KMS-11 (cell line): Measurements from ENCODE around the gene FHIT.

Experiments
- H2AFZ ChIP-seq: fragments of 200-600 bp; sonication (generic); 2 replicates; pipeline ENCODE4 v1.6.1; 2016; ENCODE audit warnings: antibody characterized with exemption, mixed run types, low read depth
- H3K27ac ChIP-seq: fragments of 200-600 bp; sonication (generic); 2 replicates; pipeline ENCODE4 v1.6.1; 2016; ENCODE audit warnings: mild to moderate bottlenecking, mixed run types
- H3K27me3 ChIP-seq: fragments of 200-600 bp; sonication (generic); 2 replicates; pipeline ENCODE4 v1.6.1; 2017; ENCODE audit warnings: mild to moderate bottlenecking, low read depth, mixed run types, moderate library complexity; ENCODE audit not compliant: insufficient read depth
- H3K36me3 ChIP-seq: fragments of 200-600 bp; sonication (generic); 2 replicates; pipeline ENCODE4 v1.6.1; 2017; ENCODE audit warnings: mild to moderate bottlenecking, mixed run types; ENCODE audit not compliant: insufficient read depth
- H3K4me1 ChIP-seq: fragments of 200-600 bp; sonication (generic); 2 replicates; pipeline ENCODE4 v1.6.1; 2016; ENCODE audit warnings: mild to moderate bottlenecking, low read depth, mixed run types; ENCODE audit not compliant: poor library complexity, severe bottlenecking
- H3K4me2 ChIP-seq: fragments of 200-600 bp; sonication (generic); 2 replicates; pipeline ENCODE4 v1.7.0; 2016; ENCODE audit warnings: mild to moderate bottlenecking, mixed run types
- H3K4me3 ChIP-seq: fragments of 200-600 bp; sonication (generic); IDR thresholded peaks from 2 replicates; pipeline ENCODE4 v1.6.1; 2017; ENCODE audit warnings: low read depth, low read length, mixed read lengths; ENCODE audit not compliant: insufficient read depth
- H3K79me2 ChIP-seq: fragments of 200-600 bp; sonication (generic); 2 replicates; pipeline ENCODE4 v1.6.1; 2016; ENCODE audit warnings: low read depth, mixed run types; ENCODE audit not compliant: insufficient read depth
- H3K9ac ChIP-seq: fragments of 200-600 bp; sonication (generic); 2 replicates; pipeline ENCODE4 v1.6.1; 2016; ENCODE audit warnings: mild to moderate bottlenecking, mixed run types
- H4K20me1 ChIP-seq: fragments of 200-600 bp; sonication (generic); 2 replicates; pipeline ENCODE4 v1.6.1; 2016; ENCODE audit warnings: mild to moderate bottlenecking, mixed run types; ENCODE audit not compliant: insufficient read depth
- TF ChIP-seq, protein P1 (sequence below): fragments of 200-600 bp; sonication (generic); conservative IDR thresholded peaks from 2 replicates; pipeline ENCODE4 v1.6.1; 2017; ENCODE audit warnings: low read depth, mild to moderate bottlenecking, antibody characterized with exemption, low read length, moderate library complexity, mixed read lengths

The FHIT gene

DNA sequence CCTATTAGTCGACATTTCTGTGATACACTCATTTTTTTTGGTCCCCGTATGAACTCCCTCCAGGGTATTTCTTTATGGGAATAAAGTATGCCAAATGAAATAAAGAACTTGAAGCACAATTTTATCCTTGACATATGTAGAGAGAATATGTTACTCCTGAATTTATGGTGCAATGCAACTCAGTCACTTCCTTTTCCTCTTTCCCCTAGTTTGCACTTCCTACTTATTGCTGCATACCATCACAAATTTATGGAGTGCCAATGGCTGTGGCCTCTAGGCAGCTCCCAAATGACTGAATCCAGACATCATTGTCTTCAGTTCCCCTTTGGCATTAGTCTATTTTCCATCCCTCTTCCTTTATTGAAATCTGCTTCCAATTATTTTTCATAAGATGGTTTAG is 403.5 kb downstream of the FHIT start:
- no peak overlapping the region for H3K4me2 ChIP-seq
- H3K9ac ChIP-seq = no peak overlapping the region
- H3K4me3 ChIP-seq = no peak overlapping the region
- H3K36me3 ChIP-seq = no peaks in the 10 kb centered on the region
- H3K27me3 ChIP-seq = no peaks in the 10 kb centered on the region
- H3K79me2 ChIP-seq = no peaks in the 10 kb centered on the region
- no peaks in the 10 kb centered on the region for H3K4me1 ChIP-seq
- H4K20me1 ChIP-seq = no peaks in the 10 kb centered on the region
- TF ChIP-seq, protein P1, sequence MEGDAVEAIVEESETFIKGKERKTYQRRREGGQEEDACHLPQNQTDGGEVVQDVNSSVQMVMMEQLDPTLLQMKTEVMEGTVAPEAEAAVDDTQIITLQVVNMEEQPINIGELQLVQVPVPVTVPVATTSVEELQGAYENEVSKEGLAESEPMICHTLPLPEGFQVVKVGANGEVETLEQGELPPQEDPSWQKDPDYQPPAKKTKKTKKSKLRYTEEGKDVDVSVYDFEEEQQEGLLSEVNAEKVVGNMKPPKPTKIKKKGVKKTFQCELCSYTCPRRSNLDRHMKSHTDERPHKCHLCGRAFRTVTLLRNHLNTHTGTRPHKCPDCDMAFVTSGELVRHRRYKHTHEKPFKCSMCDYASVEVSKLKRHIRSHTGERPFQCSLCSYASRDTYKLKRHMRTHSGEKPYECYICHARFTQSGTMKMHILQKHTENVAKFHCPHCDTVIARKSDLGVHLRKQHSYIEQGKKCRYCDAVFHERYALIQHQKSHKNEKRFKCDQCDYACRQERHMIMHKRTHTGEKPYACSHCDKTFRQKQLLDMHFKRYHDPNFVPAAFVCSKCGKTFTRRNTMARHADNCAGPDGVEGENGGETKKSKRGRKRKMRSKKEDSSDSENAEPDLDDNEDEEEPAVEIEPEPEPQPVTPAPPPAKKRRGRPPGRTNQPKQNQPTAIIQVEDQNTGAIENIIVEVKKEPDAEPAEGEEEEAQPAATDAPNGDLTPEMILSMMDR = no peak
- H2AFZ ChIP-seq = no peak overlapping the region
- no peak overlapping the region for H3K27ac ChIP-seq

DNA sequence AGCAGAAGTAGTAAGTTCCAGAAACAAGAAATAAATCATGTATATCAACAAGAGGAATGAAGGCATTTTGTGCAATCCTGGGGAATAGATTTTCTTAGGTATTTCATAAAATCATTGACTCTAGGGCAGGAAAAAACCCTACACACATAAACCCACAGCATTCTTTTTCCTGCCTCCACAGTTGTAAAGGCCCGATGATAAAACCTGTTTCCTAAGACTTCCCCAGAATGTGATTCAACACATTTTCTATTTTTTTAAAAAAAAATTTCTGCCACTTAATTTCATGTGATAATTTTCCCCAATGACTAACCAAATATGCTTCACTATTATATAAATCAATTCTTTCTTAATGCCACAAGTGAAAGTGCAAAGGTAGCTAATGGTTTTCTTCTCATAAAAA is 407.0 kb downstream of the FHIT start:
- no peaks in the 10 kb centered on the region for H3K4me1 ChIP-seq

DNA sequence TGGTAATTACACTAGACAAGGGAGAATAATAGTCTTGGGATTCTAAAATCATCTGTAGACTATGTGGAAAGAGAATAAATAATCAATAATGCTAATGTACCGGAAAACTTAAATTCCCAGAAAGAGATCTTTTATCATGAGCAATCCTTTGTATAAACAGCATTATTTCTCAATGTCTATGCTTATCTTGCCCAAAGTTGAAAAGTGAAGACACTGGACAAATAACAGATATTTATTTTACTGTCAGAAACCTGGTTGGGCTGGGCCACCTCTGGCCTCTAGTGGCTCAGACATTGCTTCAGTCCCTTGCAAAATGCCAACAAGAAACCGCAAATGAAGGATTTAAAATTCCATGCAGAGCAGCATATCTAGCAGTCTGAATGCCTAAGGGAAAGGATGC is 409.9 kb downstream of the FHIT start:
- TF ChIP-seq, protein P1 = no peak
- Histone ChIP-seq H3K4me3 (no peak overlapping the region), H3K27ac (no peak overlapping the region), H2AFZ (no peak overlapping the region), H3K36me3 (no peaks in the 10 kb centered on the region), H4K20me1 (no peaks in the 10 kb centered on the region), H3K27me3 (no peaks in the 10 kb centered on the region), H3K4me1 (no peaks in the 10 kb centered on the region), H3K9ac (no peak overlapping the region), H3K4me2 (no peak overlapping the region), H3K79me2 (no peaks in the 10 kb centered on the region)

More for the DNA sequence above, 407.0 kb downstream of the FHIT start:
- no peak overlapping the region for H3K4me2 ChIP-seq
- H3K27ac ChIP-seq = no peak overlapping the region
- H3K27me3 ChIP-seq = no peaks in the 10 kb centered on the region
- no peak overlapping the region for H3K9ac ChIP-seq
- TF ChIP-seq, protein P1 = no peak
- H2AFZ ChIP-seq = no peak overlapping the region
- H3K4me3 ChIP-seq = no peak overlapping the region
- no peaks in the 10 kb centered on the region for H3K36me3 ChIP-seq
- no peaks in the 10 kb centered on the region for H3K79me2 ChIP-seq
- no peaks in the 10 kb centered on the region for H4K20me1 ChIP-seq

DNA sequence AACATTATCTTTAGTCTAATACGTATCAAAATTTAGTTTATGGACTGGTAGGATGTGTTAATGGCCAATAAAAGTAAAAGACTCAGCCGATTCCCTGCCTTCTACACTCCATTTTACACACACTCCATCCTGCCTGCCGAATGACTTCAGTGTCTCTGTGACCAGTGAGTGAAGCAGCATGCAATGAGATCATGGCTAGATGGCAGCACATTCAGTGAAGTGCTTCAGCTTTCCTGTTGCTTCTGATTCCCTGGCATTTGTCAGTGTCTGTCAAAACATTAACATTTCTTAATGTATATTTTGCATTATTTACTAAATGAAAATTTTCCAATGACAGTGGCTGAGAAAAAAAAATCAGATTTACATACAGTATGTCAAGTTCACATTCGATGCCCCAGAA is 412.0 kb downstream of the FHIT start:
- Histone ChIP-seq H3K4me2 (no peak overlapping the region), H3K4me1 (no peaks in the 10 kb centered on the region), H3K4me3 (no peak overlapping the region), H3K79me2 (no peaks in the 10 kb centered on the region), H3K27me3 (no peaks in the 10 kb centered on the region), H3K9ac (no peak overlapping the region), H3K36me3 (no peaks in the 10 kb centered on the region), H3K27ac (no peak overlapping the region), H4K20me1 (no peaks in the 10 kb centered on the region), H2AFZ (no peak overlapping the region)
- TF ChIP-seq, protein P1 = no peak

DNA sequence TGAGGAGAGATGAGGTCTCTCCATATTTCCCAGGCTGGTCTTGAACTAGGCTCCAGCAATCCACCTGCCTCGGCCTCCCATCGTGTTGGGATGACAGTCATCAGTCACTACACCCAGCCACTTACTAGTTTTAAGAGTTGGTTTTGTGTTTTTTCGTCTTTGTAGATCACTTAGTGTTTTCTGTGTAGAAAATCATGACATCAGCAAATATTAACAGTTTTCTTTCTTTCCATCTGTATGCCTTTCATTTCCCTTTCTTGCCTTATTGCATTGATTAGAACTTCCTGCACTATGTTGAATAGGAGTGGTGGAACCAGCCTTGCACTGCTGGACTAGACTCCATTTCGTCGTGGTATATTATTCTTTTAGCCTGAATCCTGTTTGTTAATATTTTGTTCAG is 415.5 kb downstream of the FHIT start:
- no peak overlapping the region for H2AFZ ChIP-seq
- TF ChIP-seq, protein P1 = no peak

More for the DNA sequence above, 415.5 kb downstream of the FHIT start:
- no peak overlapping the region for H3K4me3 ChIP-seq
- no peak overlapping the region for H3K4me2 ChIP-seq
- no peaks in the 10 kb centered on the region for H3K36me3 ChIP-seq
- no peaks in the 10 kb centered on the region for H4K20me1 ChIP-seq
- no peak overlapping the region for H3K9ac ChIP-seq
- H3K79me2 ChIP-seq = no peaks in the 10 kb centered on the region
- H3K27ac ChIP-seq = no peak overlapping the region
- H3K4me1 ChIP-seq = no peaks in the 10 kb centered on the region
- no peaks in the 10 kb centered on the region for H3K27me3 ChIP-seq
